ENCODE results near the gene SNX5. TPM values are rescaled to one million over a fixed set of nuclear protein-coding genes. Genes with fewer than 3 reads are reported as not detected.

SNX5 gene
- total and polyA plus RNA-seq, 2 of the 13 experiments (the other 11 are each of a cell fraction or from before 2014, with no cell fraction given): 664 to 1,040 TPM

- TF ChIP-seq NRL (CRISPR knock-in tag; IDR thresholded peaks at IDR 0.05; ENCODE audit: borderline replicate concordance) (no peak), GATAD2A (CRISPR knock-in tag; IDR thresholded peaks at IDR 0.05) (0 out of 2 replicates have a peak, but pooled peaks have one; percentile 20), GFI1 (CRISPR knock-in tag; IDR thresholded peaks at IDR 0.05; ENCODE audit: borderline replicate concordance) (no peak), ZNF33B (CRISPR knock-in tag; IDR thresholded peaks at IDR 0.05) (no peak), ELF3 (CRISPR knock-in tag; IDR thresholded peaks at IDR 0.05) (peak; percentile 40; the same call in 1 of the 2 replicates), ZNF253 (CRISPR knock-in tag; IDR thresholded peaks at IDR 0.05; ENCODE audit: borderline replicate concordance) (no peak), ZBTB21 (CRISPR knock-in tag; IDR thresholded peaks at IDR 0.05) (no peak), NFYB (CRISPR knock-in tag; IDR thresholded peaks at IDR 0.05) (no peak), SOX5 (CRISPR knock-in tag; IDR thresholded peaks at IDR 0.05; ENCODE audit: borderline replicate concordance) (peak; percentile 40; the same call in 1 of the 2 replicates), ZNF609 (CRISPR knock-in tag; IDR thresholded peaks at IDR 0.05; ENCODE audit: borderline replicate concordance) (no peak), ZBTB37 (CRISPR knock-in tag; IDR thresholded peaks at IDR 0.05) (no peak), BORCS8-MEF2B (CRISPR knock-in tag; IDR thresholded peaks at IDR 0.05) (no peak), ZNF282 (IDR thresholded peaks at IDR 0.05; ENCODE audit: partially characterized antibody) (no peak), RAD21 (CRISPR knock-in tag; IDR thresholded peaks at IDR 0.05) (no peak)
- TF ChIP-seq, protein P1, sequence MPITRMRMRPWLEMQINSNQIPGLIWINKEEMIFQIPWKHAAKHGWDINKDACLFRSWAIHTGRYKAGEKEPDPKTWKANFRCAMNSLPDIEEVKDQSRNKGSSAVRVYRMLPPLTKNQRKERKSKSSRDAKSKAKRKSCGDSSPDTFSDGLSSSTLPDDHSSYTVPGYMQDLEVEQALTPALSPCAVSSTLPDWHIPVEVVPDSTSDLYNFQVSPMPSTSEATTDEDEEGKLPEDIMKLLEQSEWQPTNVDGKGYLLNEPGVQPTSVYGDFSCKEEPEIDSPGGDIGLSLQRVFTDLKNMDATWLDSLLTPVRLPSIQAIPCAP (CRISPR knock-in tag; IDR thresholded peaks at IDR 0.05; ENCODE audit: low read depth): no peak
- TF ChIP-seq, protein P2, sequence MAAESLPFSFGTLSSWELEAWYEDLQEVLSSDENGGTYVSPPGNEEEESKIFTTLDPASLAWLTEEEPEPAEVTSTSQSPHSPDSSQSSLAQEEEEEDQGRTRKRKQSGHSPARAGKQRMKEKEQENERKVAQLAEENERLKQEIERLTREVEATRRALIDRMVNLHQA (CRISPR knock-in tag; IDR thresholded peaks at IDR 0.05): no peak
- TF ChIP-seq, protein P3, sequence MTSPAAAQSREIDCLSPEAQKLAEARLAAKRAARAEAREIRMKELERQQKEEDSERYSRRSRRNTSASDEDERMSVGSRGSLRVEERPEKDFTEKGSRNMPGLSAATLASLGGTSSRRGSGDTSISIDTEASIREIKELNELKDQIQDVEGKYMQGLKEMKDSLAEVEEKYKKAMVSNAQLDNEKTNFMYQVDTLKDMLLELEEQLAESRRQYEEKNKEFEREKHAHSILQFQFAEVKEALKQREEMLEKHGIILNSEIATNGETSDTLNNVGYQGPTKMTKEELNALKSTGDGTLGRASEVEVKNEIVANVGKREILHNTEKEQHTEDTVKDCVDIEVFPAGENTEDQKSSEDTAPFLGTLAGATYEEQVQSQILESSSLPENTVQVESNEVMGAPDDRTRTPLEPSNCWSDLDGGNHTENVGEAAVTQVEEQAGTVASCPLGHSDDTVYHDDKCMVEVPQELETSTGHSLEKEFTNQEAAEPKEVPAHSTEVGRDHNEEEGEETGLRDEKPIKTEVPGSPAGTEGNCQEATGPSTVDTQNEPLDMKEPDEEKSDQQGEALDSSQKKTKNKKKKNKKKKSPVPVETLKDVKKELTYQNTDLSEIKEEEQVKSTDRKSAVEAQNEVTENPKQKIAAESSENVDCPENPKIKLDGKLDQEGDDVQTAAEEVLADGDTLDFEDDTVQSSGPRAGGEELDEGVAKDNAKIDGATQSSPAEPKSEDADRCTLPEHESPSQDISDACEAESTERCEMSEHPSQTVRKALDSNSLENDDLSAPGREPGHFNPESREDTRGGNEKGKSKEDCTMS (CRISPR knock-in tag; conservative IDR thresholded peaks at IDR 0.05): no peak
- TF ChIP-seq, protein P4, sequence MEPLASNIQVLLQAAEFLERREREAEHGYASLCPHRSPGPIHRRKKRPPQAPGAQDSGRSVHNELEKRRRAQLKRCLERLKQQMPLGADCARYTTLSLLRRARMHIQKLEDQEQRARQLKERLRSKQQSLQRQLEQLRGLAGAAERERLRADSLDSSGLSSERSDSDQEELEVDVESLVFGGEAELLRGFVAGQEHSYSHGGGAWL (CRISPR knock-in tag; IDR thresholded peaks at IDR 0.05): no peak
These were observed 2.9 kb upstream of the SNX5 start (continued) for GRCh38 chr20:17971300-17972013.
